GM21723 (cell line): ENCODE results near the gene KCNE1.
"Not testable (repeated sequence)": the region's sequence is repeated elsewhere in the genome, so short reads cannot be mapped to it uniquely, and the experiment has no call there.

ENCODE experiments used
- ATAC-seq: cut with Tn5 transposase; IDR thresholded peaks from one replicate; pipeline ENCODE4 v1.9.1; 2021; ENCODE audit warnings: mild to moderate bottlenecking, moderate library complexity; ENCODE audit not compliant: unreplicated experiment

KCNE1 gene

GRCh38 chr21:34514576-34515115 lies 2.6 kb upstream of the KCNE1 start:
- no peak for ATAC-seq

GRCh38 chr21:34513129-34513675 lies 1.2 kb upstream of the KCNE1 start:
- ATAC-seq = no peak

GRCh38 chr21:34511181-34511580 lies 829 bp downstream of the KCNE1 start:
- ATAC-seq = no peak

GRCh38 chr21:34510148-34511142 lies 1.6 kb downstream of the KCNE1 start:
- ATAC-seq = no peak

- no peak for ATAC-seq
These were observed 2.9 kb downstream of the KCNE1 start for GRCh38 chr21:34509151-34509550.

- ATAC-seq = no peak
These were observed 7.4 kb downstream of the KCNE1 start for GRCh38 chr21:34504595-34504994.

GRCh38 chr21:34502480-34503106 lies 9.4 kb downstream of the KCNE1 start:
- no peak for ATAC-seq

GRCh38 chr21:34501716-34502115 lies 10.3 kb downstream of the KCNE1 start:
- no peak for ATAC-seq

- ATAC-seq = no peak
These were observed 11.8 kb downstream of the KCNE1 start for GRCh38 chr21:34500191-34500590.

GRCh38 chr21:34499116-34499515 lies 12.9 kb downstream of the KCNE1 start:
- ATAC-seq = no peak

- no peak for ATAC-seq
These were observed 13.4 kb downstream of the KCNE1 start for GRCh38 chr21:34498623-34499022.

GRCh38 chr21:34483854-34484253 lies 28.2 kb downstream of the KCNE1 start:
- ATAC-seq = not testable (repeated sequence)

GRCh38 chr21:34483435-34483834 lies 28.6 kb downstream of the KCNE1 start:
- ATAC-seq = not testable (repeated sequence)

GRCh38 chr21:34467333-34467732 lies 44.7 kb downstream of the KCNE1 start:
- ATAC-seq = not testable (repeated sequence)

- not testable (repeated sequence) for ATAC-seq
These were observed 52.6 kb downstream of the KCNE1 start for GRCh38 chr21:34459426-34459825.

- ATAC-seq = not testable (repeated sequence)
These were observed 53.7 kb downstream of the KCNE1 start for GRCh38 chr21:34458266-34458665.

GRCh38 chr21:34456180-34456579 lies 55.8 kb downstream of the KCNE1 start:
- not testable (repeated sequence) for ATAC-seq

- not testable (repeated sequence) for ATAC-seq
These were observed 56.4 kb downstream of the KCNE1 start for GRCh38 chr21:34455628-34456027.

GRCh38 chr21:34447018-34447417 lies 65.0 kb downstream of the KCNE1 start:
- ATAC-seq = not testable (repeated sequence)

- ATAC-seq = not testable (repeated sequence)
These were observed 68.5 kb downstream of the KCNE1 start for GRCh38 chr21:34443486-34443885.

GRCh38 chr21:34429710-34430109 lies 82.3 kb downstream of the KCNE1 start:
- not testable (repeated sequence) for ATAC-seq
